Keratinocyte (primary cell): ENCODE results near the gene ANO7. TPM values are rescaled to one million over a fixed set of nuclear protein-coding genes. Genes with fewer than 3 reads are reported as not detected.

Experiments used
- DNase-seq: peaks from one replicate; pipeline ENCODE4 v3.0.0-alpha.2; 2011; ENCODE audit warnings: low read depth, missing footprints, low spot score
- FAIRE-seq: peaks from 2 replicates; lab custom pipeline; 2011; peaks lifted over from hg19 to GRCh38; lab: Jason Lieb, UNC
- H2AFZ ChIP-seq: 2 replicates; pipeline ENCODE4 v1.6.0; 2012; ENCODE audit warnings: low read length, control low read depth, inconsistent platforms; ENCODE audit not compliant: control insufficient read depth
- H3K27ac ChIP-seq: 2 replicates; pipeline ENCODE4 v1.5.1; 2011; ENCODE audit warnings: low read length; ENCODE audit not compliant: control insufficient read depth, insufficient read depth
- H3K27me3 ChIP-seq: 3 replicates; pipeline ENCODE4 v1.6.0; 2011; ENCODE audit warnings: low read length; ENCODE audit not compliant: control insufficient read depth, insufficient read depth; ENCODE audit errors: extremely low read depth
- H3K36me3 ChIP-seq, 2 experiments: 2 replicates in 1 of 2; 3 replicates in 1 of 2; pipeline ENCODE4 v1.5.1; 2011; ENCODE audit warnings: low read length in 2 of 2, mild to moderate bottlenecking in 1 of 2; ENCODE audit not compliant: control insufficient read depth in 2 of 2, insufficient read depth in 2 of 2; ENCODE audit errors: extremely low read depth in 1 of 2
- H3K4me1 ChIP-seq: 3 replicates; pipeline ENCODE4 v1.5.1; 2011; ENCODE audit warnings: low read length; ENCODE audit not compliant: control insufficient read depth, insufficient read depth; ENCODE audit errors: extremely low read depth
- H3K4me2 ChIP-seq: 3 replicates; pipeline ENCODE4 v1.6.0; 2011; ENCODE audit warnings: low read depth, low read length; ENCODE audit not compliant: control insufficient read depth, insufficient read depth; ENCODE audit errors: extremely low read depth
- H3K4me3 ChIP-seq, 3 experiments: fragments of 200-600 bp in 1 of 3; sonication (generic) in 1 of 3; 2 replicates in 2 of 3; 3 replicates in 1 of 3; pipeline ENCODE4 v1.5.1; 2011 to 2016; ENCODE audit warnings: low read length in 3 of 3, mild to moderate bottlenecking in 3 of 3, control low read depth in 2 of 3, inconsistent platforms in 1 of 3, low read depth in 1 of 3, mixed read lengths in 1 of 3, mixed run types in 1 of 3, moderate library complexity in 1 of 3; ENCODE audit not compliant: control insufficient read depth in 2 of 3, insufficient read depth in 2 of 3; ENCODE audit errors: extremely low read depth in 1 of 3
- H3K79me2 ChIP-seq: 2 replicates; pipeline ENCODE4 v1.6.0; 2012; ENCODE audit warnings: low read length; ENCODE audit not compliant: control insufficient read depth, insufficient read depth
- H3K9ac ChIP-seq: 3 replicates; pipeline ENCODE4 v1.6.0; 2011; ENCODE audit warnings: low read length; ENCODE audit not compliant: control insufficient read depth, insufficient read depth; ENCODE audit errors: extremely low read depth
- H3K9me1 ChIP-seq: 3 replicates; pipeline ENCODE4 v1.6.0; 2011; ENCODE audit warnings: low read length; ENCODE audit not compliant: control insufficient read depth, insufficient read depth; ENCODE audit errors: extremely low read depth
- H3K9me3 ChIP-seq: 2 replicates; pipeline ENCODE4 v1.5.1; 2012; ENCODE audit warnings: low read depth, low read length; ENCODE audit not compliant: control insufficient read depth
- H4K20me1 ChIP-seq: 3 replicates; pipeline ENCODE4 v1.6.0; 2011; ENCODE audit warnings: low read length; ENCODE audit not compliant: control insufficient read depth, insufficient read depth; ENCODE audit errors: extremely low read depth
- CTCF ChIP-seq, 3 experiments: IDR thresholded peaks in 1 of 3; conservative IDR thresholded peaks in 1 of 3; optimal IDR thresholded peaks in 1 of 3; 2 replicates in 2 of 3; 3 replicates in 1 of 3; pipeline versions ENCODE3 to v1.5.1; 2011; ENCODE audit warnings: low read length in 3 of 3, mild to moderate bottlenecking in 3 of 3, moderate library complexity in 2 of 3, control low read depth in 1 of 3, inconsistent platforms in 1 of 3; ENCODE audit not compliant: insufficient read depth in 2 of 3; ENCODE audit errors: extremely low read depth in 1 of 3
- EZH2 ChIP-seq: IDR thresholded peaks from one replicate; pipeline ENCODE4 v1.6.1; 2012; ENCODE audit warnings: inconsistent platforms, mild to moderate bottlenecking, low read length, moderate library complexity
- dilution Hi-C: fragments of 300-500 bp; cut with MboI; formaldehyde crosslinking; loops from one replicate; pipeline ENCODE4 v1.7.0; 2020; ENCODE audit warnings: low sequenced_read_pairs; ENCODE audit not compliant: extremely low pct_ligation_motif_present
- polyA plus RNA-seq, 5 experiments: library from polyadenylated mRNA; depleted of rRNA in 3 of 5; stranded (reverse) in 3 of 5; stranded (forward) in 1 of 5; unstranded in 1 of 5; fragments of >200 nt; gene quantifications; 1 replicate in 1 of 5; 2 replicates in 3 of 5; 3 replicates in 1 of 5; pipeline versions ENCODE4 v1.2.1 to v1.2.3, GENCODE V29; 2011 to 2012; ENCODE audit warnings: missing spikeins in 2 of 5, low read depth in 1 of 5, low replicate concordance in 1 of 5

The ANO7 gene
- polyA plus RNA-seq, 1 donor (not counting 4 experiments of a cell fraction or from before 2014, with no cell fraction given): 0.14 TPM

GRCh38 chr2:241242306-241242705 is 53.8 kb downstream of the ANO7 start:
- Histone ChIP-seq H2AFZ (no peak overlapping the region), H4K20me1 (no peaks in the 10 kb centered on the region), H3K79me2 (peaks cover 13% of the 10 kb centered on the region), H3K4me2 (no peak overlapping the region), H3K9me1 (no peaks in the 10 kb centered on the region), H3K4me1 (no peaks in the 10 kb centered on the region), H3K9ac (no peak overlapping the region), H3K4me3 (no peak overlapping the region), H3K27me3 (no peaks in the 10 kb centered on the region), H3K36me3 (peaks cover 46 to 59% of the 10 kb centered on the region in 2 experiments), H3K9me3 (no peaks in the 10 kb centered on the region), H3K27ac (no peak overlapping the region)
- no peak for FAIRE-seq
- no peak for TF ChIP-seq EZH2
- TF ChIP-seq CTCF (optimal IDR thresholded peaks at IDR 0.05 in 1 of 3, IDR thresholded peaks at IDR 0.05 in 1 of 3, conservative IDR thresholded peaks at IDR 0.05 in 1 of 3; ENCODE audit: extremely low read depth in 1 of 3, insufficient read depth in 2 of 3, low read length in 3 of 3): no peak
- no peak for DNase-seq
- dilution Hi-C loops: no loop called here

- Histone ChIP-seq H3K36me3 (peaks cover 58 to 59% of the 10 kb centered on the region in 2 experiments), H3K4me3 (no peak overlapping the region), H4K20me1 (no peaks in the 10 kb centered on the region), H3K4me2 (no peak overlapping the region), H3K79me2 (peaks cover 14% of the 10 kb centered on the region), H3K9ac (no peak overlapping the region), H3K9me1 (no peaks in the 10 kb centered on the region), H3K4me1 (no peaks in the 10 kb centered on the region), H3K9me3 (no peaks in the 10 kb centered on the region), H2AFZ (no peak overlapping the region), H3K27ac (no peak overlapping the region), H3K27me3 (no peaks in the 10 kb centered on the region)
- dilution Hi-C loops: no loop called here
- FAIRE-seq (no peak), DNase-seq (no peak)
- TF ChIP-seq CTCF (optimal IDR thresholded peaks at IDR 0.05 in 1 of 3, IDR thresholded peaks at IDR 0.05 in 1 of 3, conservative IDR thresholded peaks at IDR 0.05 in 1 of 3; ENCODE audit: extremely low read depth in 1 of 3, insufficient read depth in 2 of 3, low read length in 3 of 3): no peak
- TF ChIP-seq EZH2: no peak
Measured at GRCh38 chr2:241244368-241244767, 55.9 kb downstream of the ANO7 start.
